GOT3 (cell line): ENCODE data around the gene HECA.
"Not testable (repeated sequence)": the region's sequence is repeated elsewhere in the genome, so short reads cannot be mapped to it uniquely, and the experiment has no call there.

Experiments used
- DNase-seq: peaks from one replicate; lab custom pipeline; 2025; ENCODE audit warnings: mixed read lengths; lab: John Stamatoyannopoulos, UW

The HECA gene

DNA sequence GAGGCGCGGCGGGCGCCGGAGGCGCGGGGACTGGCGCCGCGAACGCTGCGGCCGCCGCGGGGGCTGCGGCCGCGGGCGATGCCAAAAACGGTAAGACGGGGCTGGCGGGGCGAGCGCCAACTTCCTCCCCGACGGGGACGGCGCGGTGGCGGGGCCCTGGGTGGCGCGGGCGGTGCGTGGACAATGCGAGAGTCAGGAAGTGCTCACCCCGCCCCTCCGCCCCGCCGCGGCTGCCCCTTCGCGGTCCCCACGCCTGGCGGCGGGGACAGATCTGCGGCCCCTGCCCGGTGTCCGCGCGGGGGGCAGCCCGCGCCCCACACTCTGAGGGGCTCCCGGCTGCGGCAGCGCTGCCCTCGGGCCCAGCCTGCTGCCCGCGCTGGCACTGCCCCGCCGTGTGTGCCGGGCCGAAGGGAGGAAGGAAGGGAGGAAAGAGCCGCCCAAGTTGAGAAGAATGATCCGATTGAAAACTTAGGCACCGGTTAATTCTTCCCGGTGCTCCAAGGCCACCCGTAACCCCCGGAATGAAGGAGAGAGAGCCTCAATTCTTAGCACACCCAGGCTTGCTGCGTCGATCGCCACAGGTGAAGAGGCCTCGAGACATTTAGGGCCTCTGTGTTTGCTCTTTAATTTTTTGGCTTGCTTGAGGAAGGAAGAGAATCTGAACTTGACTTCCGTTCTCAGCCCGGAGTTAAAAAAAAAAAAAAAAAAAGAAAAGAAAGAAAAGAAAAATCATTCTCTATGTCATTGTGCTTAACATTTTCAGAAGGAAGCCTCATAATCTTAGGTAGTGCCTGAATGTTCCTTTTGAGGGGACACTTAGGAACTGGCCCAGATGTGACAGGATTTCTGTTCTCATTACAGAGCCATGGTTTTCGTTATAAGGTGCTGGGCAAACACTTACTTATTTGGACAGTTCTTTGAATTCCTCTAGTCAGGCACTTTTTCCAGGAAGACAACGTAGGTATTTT lies 982 bp downstream of the HECA start:
- DNase-seq = no peak

DNA sequence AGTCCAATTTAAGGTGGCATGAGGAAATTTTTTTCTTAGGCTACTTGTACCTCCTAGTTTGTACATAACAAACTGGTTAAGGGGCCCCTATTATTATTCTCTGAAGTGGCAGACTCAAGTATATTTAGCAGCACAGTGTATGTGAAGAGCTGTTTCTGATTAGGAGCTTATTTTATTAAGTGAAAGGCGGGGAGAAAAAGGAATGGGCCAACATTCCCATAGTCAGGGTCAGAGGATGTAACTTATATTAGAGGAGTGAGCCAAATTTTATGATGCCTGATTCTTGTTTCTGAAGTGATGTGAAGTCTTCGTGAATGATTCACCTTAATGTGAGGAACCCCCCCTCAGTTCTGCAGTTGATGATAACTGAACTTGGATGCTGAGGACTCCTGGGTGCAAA lies 2.8 kb downstream of the HECA start:
- DNase-seq = no peak

DNA sequence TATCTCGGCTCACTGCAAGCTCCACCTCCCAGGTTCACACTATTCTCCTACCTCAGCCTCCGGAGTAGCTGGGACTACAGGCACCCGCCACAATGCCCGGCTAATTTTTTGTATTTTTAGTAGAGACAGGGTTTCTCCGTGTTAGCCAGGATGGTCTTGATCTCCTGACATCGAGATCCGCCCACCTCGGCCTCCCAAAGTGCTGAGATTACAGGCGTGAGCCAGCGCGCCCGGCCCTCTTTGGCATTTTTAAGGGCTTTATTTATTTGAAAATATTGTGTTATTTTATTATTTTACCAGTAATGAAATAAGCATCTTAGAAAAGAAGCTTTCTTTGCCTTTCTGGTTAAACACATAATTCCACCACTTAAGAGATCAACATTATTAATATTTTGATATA lies 6.0 kb downstream of the HECA start:
- not testable (repeated sequence) for DNase-seq

- no peak for DNase-seq
Measured at GRCh38 chr6:139142262-139142661, 7.4 kb downstream of the HECA start.

- no peak for DNase-seq
Measured at GRCh38 chr6:139143111-139143510, 8.2 kb downstream of the HECA start.

- no peak for DNase-seq
Measured at GRCh38 chr6:139144490-139145085, 9.7 kb downstream of the HECA start.

DNA sequence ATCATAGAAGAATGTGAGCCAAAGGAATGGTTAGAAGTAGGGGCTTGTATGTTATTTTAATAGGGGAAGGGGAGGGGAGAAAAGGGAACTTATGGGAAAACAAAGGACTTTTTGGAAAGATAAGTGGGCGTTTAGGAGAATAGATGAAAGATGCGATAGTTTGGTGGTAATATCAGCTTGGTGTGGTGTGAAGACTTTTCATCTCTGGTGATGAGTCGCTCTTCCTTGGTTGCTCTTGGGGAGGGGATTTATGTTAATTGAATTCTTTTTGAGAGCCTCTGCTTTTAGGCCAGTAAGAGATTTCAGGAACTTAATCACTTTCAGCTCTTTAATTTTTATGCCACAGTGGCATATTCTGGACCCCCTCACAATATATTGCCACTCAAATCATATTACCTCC lies 10.8 kb downstream of the HECA start:
- DNase-seq = no peak

DNA sequence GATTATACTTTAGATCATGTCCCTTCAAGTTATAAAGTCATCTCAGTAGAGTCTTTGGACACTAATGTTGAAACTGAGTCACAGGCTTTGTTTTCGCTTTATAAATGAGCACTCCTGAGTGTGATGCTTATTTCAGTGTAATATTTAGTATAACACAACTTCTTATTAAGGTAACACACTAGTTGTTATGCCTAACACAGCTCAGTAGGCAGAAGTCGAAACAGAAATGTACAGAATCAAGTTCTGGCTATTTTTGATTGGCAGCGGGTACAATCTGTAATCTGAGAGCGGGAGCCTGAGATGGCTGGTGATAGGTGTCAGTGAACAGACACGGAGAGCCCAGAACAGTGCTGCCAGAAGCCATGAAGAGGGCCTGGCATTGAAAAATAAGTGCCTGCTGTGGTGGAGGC lies 11.4 kb downstream of the HECA start:
- no peak for DNase-seq

DNA sequence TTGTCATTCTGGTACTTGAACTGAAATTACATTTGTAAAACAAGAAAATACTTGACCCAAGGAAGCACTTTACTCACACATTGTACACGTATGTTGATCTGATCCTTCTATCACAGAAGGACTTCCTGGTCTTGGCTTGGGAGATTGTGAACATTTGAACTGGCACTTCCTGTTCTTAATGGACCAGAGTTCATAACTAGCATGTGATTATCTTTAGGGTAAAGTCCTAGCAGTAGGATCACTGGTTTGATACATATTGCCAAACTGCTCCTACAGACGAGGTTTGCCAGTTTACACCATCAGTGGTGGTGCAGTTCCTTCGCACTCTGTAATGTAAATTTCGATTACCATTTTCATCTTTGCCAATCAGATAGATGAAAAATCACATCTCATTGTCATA lies 12.7 kb downstream of the HECA start:
- DNase-seq = no peak

- DNase-seq = no peak
Measured at GRCh38 chr6:139148557-139149235, 13.8 kb downstream of the HECA start.

DNA sequence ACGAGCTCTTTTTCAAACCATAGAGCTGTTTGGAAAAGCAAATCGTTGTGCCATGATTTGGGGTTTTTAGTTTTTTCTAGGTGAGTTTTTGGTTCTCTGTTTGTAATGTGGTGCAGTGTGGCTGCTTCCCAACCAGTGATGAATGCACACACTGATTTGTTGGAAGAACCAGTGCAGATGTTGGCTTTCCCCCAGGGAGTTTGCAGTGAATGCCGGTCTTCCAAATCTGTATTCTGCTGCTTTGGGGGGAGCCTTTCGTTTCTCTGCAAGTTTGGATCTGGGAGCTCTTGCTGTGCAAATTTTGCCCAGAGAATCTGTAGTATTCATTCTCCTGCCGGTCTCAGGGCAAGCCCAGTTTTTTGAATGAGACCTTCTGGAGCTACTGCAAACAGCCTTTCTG lies 14.5 kb downstream of the HECA start:
- no peak for DNase-seq

- DNase-seq = no peak
Measured at GRCh38 chr6:139150920-139151319, 16.0 kb downstream of the HECA start.

DNA sequence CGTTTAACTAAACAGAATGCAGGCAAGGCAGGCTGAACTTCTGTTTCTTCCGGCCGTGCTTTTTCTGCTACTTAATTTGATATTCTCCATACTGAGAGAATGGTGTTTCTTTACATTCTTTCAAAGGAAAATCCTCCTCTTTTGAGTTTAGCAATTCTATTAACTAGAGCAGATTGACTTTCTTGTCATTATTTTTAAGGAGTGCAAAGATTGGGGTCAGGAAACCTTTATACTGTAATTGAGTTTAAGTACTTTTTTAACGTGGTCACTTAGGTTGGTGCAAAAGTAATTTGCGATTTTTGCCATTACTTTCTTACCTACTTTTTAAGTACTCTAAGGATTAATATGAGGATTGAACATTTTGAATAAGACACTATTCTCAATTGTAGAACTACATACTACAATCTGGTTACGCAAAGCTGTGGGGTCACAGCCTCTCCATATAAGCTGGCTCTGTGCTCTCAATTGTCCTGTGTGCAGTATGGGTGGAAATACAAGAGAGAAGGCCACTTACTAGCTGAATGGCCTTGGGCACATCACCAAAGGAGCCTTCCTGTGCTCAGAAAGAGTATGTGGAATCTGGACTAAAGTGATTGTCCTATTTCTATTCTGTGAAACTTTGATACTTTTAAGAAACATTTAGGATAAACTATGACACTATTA lies 16.7 kb downstream of the HECA start:
- DNase-seq = no peak

DNA sequence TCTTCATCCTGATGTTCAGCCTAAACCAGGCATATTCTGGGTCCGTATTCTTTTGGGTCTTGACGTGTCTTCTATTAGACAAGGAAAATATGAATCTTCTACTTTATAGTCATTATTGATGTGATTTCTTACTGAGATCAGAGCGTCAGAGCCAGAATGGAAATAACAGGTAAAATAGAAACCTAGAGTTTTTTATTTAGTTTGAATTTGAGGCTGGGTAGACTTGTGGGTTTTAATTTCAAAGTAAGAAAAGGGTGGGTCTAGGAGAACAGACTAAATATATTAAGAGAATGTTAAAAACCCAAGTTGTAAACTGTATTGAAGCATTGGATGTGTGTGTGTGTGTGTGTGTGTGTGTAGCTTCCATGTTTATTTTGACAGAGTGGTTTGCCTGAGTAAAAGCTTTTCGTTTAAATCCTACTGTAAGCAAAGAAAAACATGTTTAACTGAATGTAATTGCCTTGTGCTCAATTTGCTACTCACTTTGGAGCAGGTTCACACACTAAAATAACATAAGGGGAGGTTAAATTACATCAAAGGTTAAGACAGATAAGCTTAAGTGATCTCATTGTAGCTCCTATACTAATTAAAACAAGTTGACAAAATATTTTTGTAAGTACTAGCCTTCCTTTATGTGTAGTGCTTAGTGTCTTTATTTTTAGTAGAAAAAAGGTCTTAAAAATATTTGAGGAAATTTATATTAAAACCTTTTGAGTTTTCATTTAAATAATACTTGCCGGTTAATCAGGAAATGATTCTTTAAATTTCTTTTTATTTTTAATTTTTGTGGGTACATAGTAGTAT lies 17.4 kb downstream of the HECA start:
- DNase-seq = no peak

DNA sequence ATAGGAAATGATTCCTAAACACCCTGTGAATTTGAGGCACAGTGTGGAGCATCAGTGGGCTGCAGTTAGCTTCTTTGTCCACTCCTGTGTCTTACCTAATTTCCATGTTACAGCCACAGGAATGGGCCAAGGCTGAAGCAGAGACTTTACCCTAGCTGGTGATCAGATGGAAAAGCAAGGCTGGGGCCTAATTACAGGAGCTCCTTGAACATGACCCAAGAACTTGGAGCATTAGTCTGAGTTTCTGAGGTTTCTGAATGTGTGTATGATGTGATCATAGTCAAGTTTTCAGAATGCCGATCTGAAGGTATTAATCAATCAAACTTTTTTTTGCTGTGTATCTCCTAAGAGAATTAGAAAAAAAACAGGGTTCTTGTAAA lies 18.0 kb downstream of the HECA start:
- DNase-seq = no peak

- DNase-seq = no peak
Measured at GRCh38 chr6:139153855-139154254, 19.0 kb downstream of the HECA start.

- DNase-seq = no peak
Measured at GRCh38 chr6:139154881-139155547, 20.1 kb downstream of the HECA start.

DNA sequence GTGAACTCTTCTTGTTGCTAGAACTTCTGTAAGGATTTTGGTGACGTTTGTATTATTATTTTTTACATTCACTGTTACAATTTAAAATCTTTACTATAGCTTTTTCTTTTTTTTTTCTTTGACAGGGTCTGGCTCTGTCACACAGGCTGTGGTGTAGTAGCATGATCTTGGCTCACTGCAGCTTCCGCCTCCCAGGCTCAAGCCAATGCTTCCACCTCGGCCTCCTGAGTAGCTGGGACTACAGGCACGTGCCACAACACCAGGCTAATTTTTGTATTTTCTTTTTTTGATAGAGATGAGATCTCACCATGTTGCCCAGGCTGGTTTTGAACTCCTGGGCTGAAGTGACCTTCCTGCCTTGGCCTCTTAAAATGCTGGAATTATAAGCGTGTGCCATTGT lies 21.2 kb downstream of the HECA start:
- no peak for DNase-seq

DNA sequence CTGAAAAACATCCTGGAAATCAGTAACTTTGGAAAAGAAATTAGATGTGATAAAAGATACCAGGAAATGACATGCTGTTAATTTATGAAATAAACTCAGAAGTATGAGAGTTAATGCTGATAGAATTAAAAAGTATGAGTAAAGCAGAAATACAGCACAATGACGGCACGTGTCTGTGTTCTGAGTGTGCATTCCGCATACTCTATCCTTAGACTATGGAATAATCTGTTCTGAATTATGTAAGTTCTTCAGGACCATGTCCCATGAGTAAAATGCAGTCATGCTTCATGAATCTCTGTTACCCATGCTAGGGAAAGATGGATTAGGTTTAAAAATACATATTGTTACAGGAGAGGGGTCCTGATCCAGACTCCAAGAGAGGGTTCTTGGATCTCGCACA lies 21.7 kb downstream of the HECA start:
- DNase-seq = no peak

- not testable (repeated sequence) for DNase-seq
Measured at GRCh38 chr6:139157086-139157485, 22.2 kb downstream of the HECA start.

DNA sequence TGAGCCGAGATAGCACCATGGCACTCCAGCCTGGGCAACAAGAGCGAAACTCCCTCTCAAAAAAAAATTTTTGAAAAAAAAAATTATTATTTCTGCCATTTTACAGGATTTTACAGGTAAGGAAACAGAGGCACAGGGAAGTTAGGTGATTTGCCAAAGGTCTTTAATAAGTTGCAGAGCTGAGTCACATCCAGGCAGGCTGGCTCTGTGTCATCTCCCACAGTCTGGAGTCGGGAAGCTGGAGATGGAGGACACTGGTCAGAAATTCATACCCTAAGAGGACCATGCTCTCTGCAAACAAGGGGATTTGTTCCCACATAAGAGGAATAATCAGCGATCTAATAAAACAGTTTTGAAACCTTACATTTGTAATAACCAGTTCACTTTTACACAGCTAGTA lies 24.1 kb downstream of the HECA start:
- DNase-seq = no peak
